GM21723 (cell line): ENCODE data around the gene TET3.

Experiments used
- ATAC-seq: cut with Tn5 transposase; IDR thresholded peaks from one replicate; pipeline ENCODE4 v1.9.1; 2021; ENCODE audit warnings: mild to moderate bottlenecking, moderate library complexity; ENCODE audit not compliant: unreplicated experiment

TET3 gene

GRCh38 chr2:74027496-74027895 is 42.8 kb downstream of the TET3 start:
- no peak for ATAC-seq

- no peak for ATAC-seq
Observed at GRCh38 chr2:74028290-74028689, 43.6 kb downstream of the TET3 start.

GRCh38 chr2:74028741-74029140 is 44.0 kb downstream of the TET3 start:
- no peak for ATAC-seq

GRCh38 chr2:74029714-74030397 is 45.1 kb downstream of the TET3 start:
- no peak for ATAC-seq

- no peak for ATAC-seq
Observed at GRCh38 chr2:74031221-74031620, 46.5 kb downstream of the TET3 start.

- ATAC-seq, result no peak
Observed at GRCh38 chr2:74031959-74032287, 47.2 kb downstream of the TET3 start.

- no peak for ATAC-seq
Observed at GRCh38 chr2:74033375-74033774, 48.7 kb downstream of the TET3 start.
